OCI-LY1 (cell line): ENCODE data around the gene PCDHB3.
"Not testable (repeated sequence)": the region's sequence is repeated elsewhere in the genome, so short reads cannot be mapped to it uniquely, and the experiment has no call there.

Experiments used
- H2AFZ ChIP-seq: fragments of 200-600 bp; sonication (generic), shearing (Covaris generic); 2 replicates; pipeline ENCODE4 v1.6.0; 2014; ENCODE audit warnings: antibody characterized with exemption, mild to moderate bottlenecking, low read length
- H3F3A ChIP-seq: fragments of 200-600 bp; sonication (generic), shearing (Covaris generic); 2 replicates; pipeline ENCODE4 v1.6.0; 2014; ENCODE audit warnings: mild to moderate bottlenecking, antibody characterized with exemption, low read length, moderate library complexity; ENCODE audit not compliant: insufficient read depth
- H3K27ac ChIP-seq: fragments of 200-600 bp; sonication (generic); 2 replicates; pipeline ENCODE4 v1.5.1; 2014; ENCODE audit warnings: low read length, mixed run types, mild to moderate bottlenecking, low read depth; ENCODE audit not compliant: poor library complexity, severe bottlenecking
- H3K27me3 ChIP-seq: fragments of 200-600 bp; sonication (generic); 2 replicates; pipeline ENCODE4 v1.6.0; 2014; ENCODE audit warnings: antibody characterized with exemption, mild to moderate bottlenecking, low read length, moderate library complexity; ENCODE audit not compliant: insufficient read depth
- H3K36me3 ChIP-seq: fragments of 200-600 bp; sonication (generic); 2 replicates; pipeline ENCODE4 v1.6.1; 2014; ENCODE audit warnings: mild to moderate bottlenecking, antibody characterized with exemption, low read length, moderate library complexity, mixed read lengths; ENCODE audit not compliant: insufficient read depth
- H3K4me1 ChIP-seq: fragments of 200-600 bp; sonication (generic); 2 replicates; pipeline ENCODE4 v1.5.1; 2014; ENCODE audit warnings: mild to moderate bottlenecking, low read length, moderate library complexity; ENCODE audit not compliant: insufficient read depth, severe bottlenecking
- H3K4me2 ChIP-seq: fragments of 200-600 bp; sonication (generic), shearing (Covaris generic); 2 replicates; pipeline ENCODE4 v1.6.1; 2014; ENCODE audit warnings: low read length
- H3K4me3 ChIP-seq: fragments of 200-600 bp; sonication (generic); 2 replicates; pipeline ENCODE4 v1.5.1; 2014; ENCODE audit warnings: low read length, low read depth, mild to moderate bottlenecking, mixed read lengths; ENCODE audit not compliant: poor library complexity, severe bottlenecking
- H3K79me2 ChIP-seq: fragments of 200-600 bp; shearing (Covaris generic); 2 replicates; pipeline ENCODE4 v1.6.1; 2016; ENCODE audit warnings: mixed run types, low read length, mixed read lengths; ENCODE audit not compliant: insufficient read depth
- H3K9ac ChIP-seq: fragments of 200-600 bp; sonication (generic), shearing (Covaris generic); 2 replicates; pipeline ENCODE4 v1.6.1; 2014; ENCODE audit warnings: mild to moderate bottlenecking, low read length, mixed read lengths
- H3K9me2 ChIP-seq: fragments of 200-600 bp; sonication (generic), shearing (Covaris generic); 2 replicates; pipeline ENCODE4 v1.6.1; 2014; ENCODE audit warnings: low read depth, mild to moderate bottlenecking, low read length, mixed read lengths
- H3K9me3 ChIP-seq: fragments of 200-600 bp; shearing (Covaris generic); 2 replicates; pipeline ENCODE4 v1.6.1; 2014; ENCODE audit warnings: low read length, mixed read lengths
- H4K20me1 ChIP-seq: fragments of 200-600 bp; sonication (generic), shearing (Covaris generic); 2 replicates; pipeline ENCODE4 v1.6.0; 2016; ENCODE audit warnings: mild to moderate bottlenecking, low read length; ENCODE audit not compliant: insufficient read depth
- EZH2 ChIP-seq: fragments of 200-600 bp; sonication (generic), shearing (Covaris generic); IDR thresholded peaks from 2 replicates; pipeline ENCODE4 v1.8.0; 2017; ENCODE audit warnings: borderline replicate concordance, mixed run types, mild to moderate bottlenecking, antibody characterized with exemption, low read length, moderate library complexity, mixed read lengths
- TF ChIP-seq, protein P1 (sequence below): fragments of 200-600 bp; sonication (generic), shearing (Covaris generic); IDR thresholded peaks from 2 replicates; pipeline ENCODE4 v1.5.1; 2017; ENCODE audit warnings: mild to moderate bottlenecking, antibody characterized with exemption, low read length, moderate library complexity, mixed read lengths

PCDHB3 gene

DNA sequence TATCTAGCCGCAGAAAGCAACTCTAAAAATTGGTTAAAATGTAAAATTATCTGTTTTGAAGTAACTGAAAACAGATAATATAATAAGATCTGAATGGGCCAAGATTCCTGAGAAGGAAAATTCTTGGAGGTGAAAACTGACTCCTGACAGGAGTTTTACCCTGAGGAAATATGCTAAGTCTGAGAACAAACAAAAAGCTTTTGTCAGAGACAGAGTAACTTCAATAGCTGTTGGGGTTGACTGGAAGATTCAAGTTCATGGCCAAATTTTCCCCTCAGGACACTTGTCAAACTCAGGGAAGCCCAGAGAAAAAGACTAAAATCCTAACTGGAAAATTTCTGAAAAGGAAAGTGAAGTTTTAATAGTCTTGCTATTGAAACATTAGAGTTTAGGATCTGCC is 27.0 kb downstream of the PCDHB3 start:
- H3K79me2 ChIP-seq: no peaks in the 10 kb centered on the region
- no peak overlapping the region for H3K4me3 ChIP-seq
- H3K9ac ChIP-seq: no peak overlapping the region
- no peaks in the 10 kb centered on the region for H4K20me1 ChIP-seq
- no peak for TF ChIP-seq EZH2
- TF ChIP-seq, protein P1, sequence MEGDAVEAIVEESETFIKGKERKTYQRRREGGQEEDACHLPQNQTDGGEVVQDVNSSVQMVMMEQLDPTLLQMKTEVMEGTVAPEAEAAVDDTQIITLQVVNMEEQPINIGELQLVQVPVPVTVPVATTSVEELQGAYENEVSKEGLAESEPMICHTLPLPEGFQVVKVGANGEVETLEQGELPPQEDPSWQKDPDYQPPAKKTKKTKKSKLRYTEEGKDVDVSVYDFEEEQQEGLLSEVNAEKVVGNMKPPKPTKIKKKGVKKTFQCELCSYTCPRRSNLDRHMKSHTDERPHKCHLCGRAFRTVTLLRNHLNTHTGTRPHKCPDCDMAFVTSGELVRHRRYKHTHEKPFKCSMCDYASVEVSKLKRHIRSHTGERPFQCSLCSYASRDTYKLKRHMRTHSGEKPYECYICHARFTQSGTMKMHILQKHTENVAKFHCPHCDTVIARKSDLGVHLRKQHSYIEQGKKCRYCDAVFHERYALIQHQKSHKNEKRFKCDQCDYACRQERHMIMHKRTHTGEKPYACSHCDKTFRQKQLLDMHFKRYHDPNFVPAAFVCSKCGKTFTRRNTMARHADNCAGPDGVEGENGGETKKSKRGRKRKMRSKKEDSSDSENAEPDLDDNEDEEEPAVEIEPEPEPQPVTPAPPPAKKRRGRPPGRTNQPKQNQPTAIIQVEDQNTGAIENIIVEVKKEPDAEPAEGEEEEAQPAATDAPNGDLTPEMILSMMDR: no peak
- no peaks in the 10 kb centered on the region for H3K27me3 ChIP-seq
- no peaks in the 10 kb centered on the region for H3K36me3 ChIP-seq
- H3F3A ChIP-seq: no peaks in the 10 kb centered on the region
- no peak overlapping the region for H3K4me2 ChIP-seq
- no peaks in the 10 kb centered on the region for H3K9me3 ChIP-seq
- H3K4me1 ChIP-seq: no peaks in the 10 kb centered on the region
- no peak overlapping the region for H3K27ac ChIP-seq
- no peaks in the 10 kb centered on the region for H3K9me2 ChIP-seq
- H2AFZ ChIP-seq: no peak overlapping the region

DNA sequence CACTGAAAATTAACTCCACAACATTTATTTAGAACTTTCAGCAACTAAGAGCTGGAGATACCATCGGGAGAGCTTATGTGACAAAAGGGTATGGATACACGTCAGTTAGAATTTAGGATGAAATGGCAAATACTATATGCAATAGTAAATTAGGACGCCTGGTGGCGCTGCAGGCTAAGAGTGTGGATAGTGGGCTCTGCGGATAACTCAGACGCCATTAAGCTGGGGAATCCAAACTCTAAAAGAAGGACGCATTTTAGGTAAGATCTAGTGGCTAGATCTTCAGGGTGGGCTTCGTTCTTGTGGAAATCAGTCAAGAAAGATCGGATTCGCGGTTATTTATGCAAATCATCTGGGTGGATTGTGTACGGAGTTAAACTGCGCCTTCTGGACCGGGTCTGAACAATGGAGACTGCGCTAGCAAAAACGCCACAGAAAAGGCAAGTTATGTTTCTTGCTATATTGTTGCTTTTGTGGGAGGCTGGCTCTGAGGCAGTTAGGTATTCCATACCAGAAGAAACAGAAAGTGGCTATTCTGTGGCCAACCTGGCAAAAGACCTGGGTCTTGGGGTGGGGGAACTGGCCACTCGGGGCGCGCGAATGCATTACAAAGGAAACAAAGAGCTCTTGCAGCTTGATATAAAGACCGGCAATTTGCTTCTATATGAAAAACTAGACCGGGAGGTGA is 34.9 kb downstream of the PCDHB3 start, which contains the start of gene PCDHB5:
PCDHB5 (plus strand) TSS at position 177 of the 688 bp plus-strand sequence; CDS start at position 406, 229 bp downstream.
- no peaks in the 10 kb centered on the region for H3K79me2 ChIP-seq
- no peaks in the 10 kb centered on the region for H3F3A ChIP-seq
- no peaks in the 10 kb centered on the region for H3K27me3 ChIP-seq
- H3K36me3 ChIP-seq: no peaks in the 10 kb centered on the region
- H3K4me3 ChIP-seq: no peak within 1 kb of the TSS
- H3K9me3 ChIP-seq: no peaks in the 10 kb centered on the region
- no peaks in the 10 kb centered on the region for H4K20me1 ChIP-seq
- H3K9ac ChIP-seq: no peak within 1 kb of the TSS
- H3K4me1 ChIP-seq: no peaks in the 10 kb centered on the region
- TF ChIP-seq, protein P1: peak; percentile 27; the same call in 1 of the 2 replicates
- TF ChIP-seq EZH2: no peak
- H2AFZ ChIP-seq: no peak within 1 kb of the TSS
- no peak within 1 kb of the TSS for H3K27ac ChIP-seq
- no peak within 1 kb of the TSS for H3K4me2 ChIP-seq
- H3K9me2 ChIP-seq: no peaks in the 10 kb centered on the region

DNA sequence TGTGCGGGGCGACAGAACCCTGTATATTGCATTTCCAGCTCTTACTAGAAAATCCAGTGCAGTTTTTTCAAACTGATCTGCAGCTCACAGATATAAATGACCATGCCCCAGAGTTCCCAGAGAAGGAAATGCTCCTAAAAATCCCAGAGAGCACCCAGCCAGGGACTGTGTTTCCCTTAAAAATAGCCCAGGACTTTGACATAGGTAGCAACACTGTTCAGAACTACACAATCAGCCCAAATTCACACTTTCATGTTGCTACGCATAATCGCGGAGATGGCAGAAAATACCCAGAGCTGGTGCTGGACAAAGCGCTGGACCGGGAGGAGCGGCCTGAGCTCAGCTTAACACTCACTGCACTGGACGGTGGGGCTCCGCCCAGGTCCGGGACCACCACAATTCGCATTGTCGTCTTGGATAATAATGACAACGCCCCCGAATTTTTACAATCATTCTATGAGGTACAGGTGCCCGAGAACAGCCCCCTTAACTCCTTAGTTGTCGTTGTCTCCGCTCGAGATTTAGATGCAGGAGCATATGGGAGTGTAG is 35.5 kb downstream of the PCDHB3 start:
- Histone ChIP-seq H3K4me3 (no peak overlapping the region), H3K27ac (no peak overlapping the region), H3K9ac (no peak overlapping the region), H3K9me3 (no peaks in the 10 kb centered on the region), H3F3A (no peaks in the 10 kb centered on the region), H3K79me2 (no peaks in the 10 kb centered on the region), H3K4me1 (no peaks in the 10 kb centered on the region), H4K20me1 (no peaks in the 10 kb centered on the region), H2AFZ (no peak overlapping the region), H3K36me3 (no peaks in the 10 kb centered on the region), H3K9me2 (no peaks in the 10 kb centered on the region), H3K4me2 (no peak overlapping the region), H3K27me3 (no peaks in the 10 kb centered on the region)
- TF ChIP-seq, protein P1: no peak
- no peak for TF ChIP-seq EZH2

DNA sequence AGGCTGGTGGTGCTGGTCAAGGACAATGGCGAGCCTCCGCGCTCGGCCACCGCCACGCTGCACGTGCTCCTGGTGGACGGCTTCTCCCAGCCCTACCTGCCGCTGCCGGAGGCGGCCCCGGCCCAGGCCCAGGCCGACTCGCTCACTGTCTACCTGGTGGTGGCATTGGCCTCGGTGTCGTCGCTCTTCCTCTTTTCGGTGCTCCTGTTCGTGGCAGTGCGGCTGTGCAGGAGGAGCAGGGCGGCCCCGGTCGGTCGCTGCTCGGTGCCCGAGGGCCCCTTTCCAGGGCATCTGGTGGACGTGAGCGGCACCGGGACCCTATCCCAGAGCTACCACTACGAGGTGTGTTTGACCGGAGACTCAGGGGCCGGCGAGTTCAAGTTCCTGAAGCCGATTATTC is 37.1 kb downstream of the PCDHB3 start:
- H3K4me3 ChIP-seq, H3K79me2 ChIP-seq, H3K4me1 ChIP-seq, H3F3A ChIP-seq, H3K4me2 ChIP-seq, H4K20me1 ChIP-seq, H3K9me3 ChIP-seq, H3K9me2 ChIP-seq, H3K27me3 ChIP-seq, H3K27ac ChIP-seq, H3K9ac ChIP-seq, H2AFZ ChIP-seq, H3K36me3 ChIP-seq: not testable (repeated sequence)
